GM12878 (cell line): Measurements from ENCODE around the gene SEPTIN6. TPM values are rescaled to one million over a fixed set of nuclear protein-coding genes. Genes with fewer than 3 reads are reported as not detected.

ENCODE experiments used
- ATAC-seq: fragments of 200-7000 bp; cut with Tn5 transposase; 3 replicates; pipeline ENCODE4 v1.9.1; 2020; ENCODE audit warnings: mild to moderate bottlenecking, moderate library complexity
- BruUV-seq: library from RNA; stranded (reverse); fragments of 400-500 nt; replicated peaks from 2 replicates; lab custom pipeline; 2021; lab: Mats Ljungman, UMichigan
- CTCF ChIA-PET: fragments of 300-600 bp; sonication (Branson Sonifier 250); formaldehyde crosslinking; extraction: SDS; loops from one replicate; lab custom pipeline; 2021; ENCODE audit warnings: inconsistent platforms; lab: Yijun Ruan, JAX
- POLR2A ChIA-PET: fragments of 350-600 bp; formaldehyde crosslinking; extraction: SDS; loops from one replicate; lab custom pipeline; 2021; ENCODE audit warnings: inconsistent platforms; lab: Charles Lee
- RAD21 ChIA-PET: fragments of 300-600 bp; sonication (Branson Sonifier 250); formaldehyde crosslinking; loops from one replicate; lab custom pipeline; 2023; ENCODE audit warnings: antibody characterized with exemption; ENCODE audit not compliant: unreplicated experiment; lab: Charles Lee
- SMC1A ChIA-PET: fragments of 300-600 bp; sonication (Branson Sonifier 250); formaldehyde crosslinking; loops from one replicate; lab custom pipeline; 2023; ENCODE audit not compliant: unreplicated experiment, uncharacterized antibody; lab: Charles Lee
- DNase-seq: peaks from one replicate; pipeline ENCODE4 v3.0.0-alpha.2; 2011; ENCODE audit warnings: low read depth, low spot score
- FAIRE-seq: peaks from 3 replicates; lab custom pipeline; 2011; peaks lifted over from hg19 to GRCh38; lab: Jason Lieb, UNC
- H2AFZ ChIP-seq: 2 replicates; pipeline ENCODE4 v1.6.0; 2011; ENCODE audit warnings: low read depth, low read length, control low read depth; ENCODE audit not compliant: control insufficient read depth
- H3K27ac ChIP-seq: 2 replicates; pipeline ENCODE4 v1.5.1; 2011; ENCODE audit warnings: control low read depth; ENCODE audit not compliant: control insufficient read depth, insufficient read depth
- H3K27me3 ChIP-seq, 2 experiments: replicated peaks in 1 of 2; 2 replicates each; pipeline versions ENCODE4 v1.6.0 to v1.6.1; 2011; ENCODE audit warnings: low read length in 1 of 2; ENCODE audit not compliant: control insufficient read depth in 2 of 2, insufficient read depth in 2 of 2
- H3K36me3 ChIP-seq, 2 experiments: 2 replicates each; pipeline ENCODE4 v1.5.1; 2011; ENCODE audit warnings: low read length in 1 of 2; ENCODE audit not compliant: control insufficient read depth in 2 of 2, insufficient read depth in 2 of 2
- H3K4me1 ChIP-seq: 2 replicates; pipeline ENCODE4 v1.6.1; 2011; ENCODE audit warnings: mild to moderate bottlenecking, low read length, moderate library complexity, mixed read lengths; ENCODE audit not compliant: control insufficient read depth, insufficient read depth
- H3K4me2 ChIP-seq: 2 replicates; pipeline ENCODE4 v1.6.0; 2011; ENCODE audit warnings: control low read depth; ENCODE audit not compliant: control insufficient read depth, insufficient read depth
- H3K4me3 ChIP-seq: fragments of 200-600 bp; sonication (generic); 2 replicates; pipeline ENCODE4 v1.5.1; 2016
- H3K79me2 ChIP-seq: 2 replicates; pipeline ENCODE4 v1.6.0; 2011; ENCODE audit warnings: low read length; ENCODE audit not compliant: control insufficient read depth, insufficient read depth
- H3K9ac ChIP-seq: 2 replicates; pipeline ENCODE4 v1.8.0; 2011; ENCODE audit warnings: low read length, control low read depth, mixed read lengths; ENCODE audit not compliant: control insufficient read depth, insufficient read depth
- H3K9me3 ChIP-seq: replicated peaks from 3 replicates; pipeline ENCODE4 v1.5.1; 2011; ENCODE audit warnings: mild to moderate bottlenecking, low read length; ENCODE audit not compliant: control insufficient read depth, insufficient read depth
- H4K20me1 ChIP-seq: 2 replicates; pipeline ENCODE4 v1.6.0; 2011; ENCODE audit not compliant: control insufficient read depth, insufficient read depth
- CHD1 ChIP-seq: IDR thresholded peaks from 2 replicates; pipeline ENCODE4 v1.6.1; 2012; ENCODE audit warnings: low read depth, low read length, improper control_type of control experiment
- FOXM1 ChIP-seq: IDR thresholded peaks from 2 replicates; pipeline ENCODE4 v1.6.1; 2012; ENCODE audit warnings: low read depth, mild to moderate bottlenecking, inconsistent platforms, low read length, moderate library complexity
- GABPA ChIP-seq: IDR thresholded peaks from 2 replicates; pipeline ENCODE4 v1.6.1; 2014; ENCODE audit warnings: antibody characterized with exemption, low read depth, mild to moderate bottlenecking, inconsistent platforms
- POLR2AphosphoS2 ChIP-seq: IDR thresholded peaks from 2 replicates; pipeline ENCODE4 v1.6.1; 2011; ENCODE audit warnings: low read depth, mild to moderate bottlenecking, low read length, improper control_type of control experiment, moderate library complexity
- RUNX3 ChIP-seq: IDR thresholded peaks from 2 replicates; pipeline ENCODE4 v1.6.1; 2012; ENCODE audit warnings: low read length, inconsistent platforms
- SMARCA5 ChIP-seq: fragments of 450-650 bp; IDR thresholded peaks from 2 replicates; pipeline ENCODE4 v1.6.1; 2017; ENCODE audit warnings: mild to moderate bottlenecking
- TCF7 ChIP-seq: IDR thresholded peaks from 2 replicates; pipeline ENCODE4 v1.6.1; 2014; ENCODE audit warnings: antibody characterized with exemption, borderline replicate concordance
- ZNF24 ChIP-seq: fragments of 450-650 bp; IDR thresholded peaks from 2 replicates; pipeline ENCODE4 v1.6.1; 2017; ENCODE audit warnings: antibody characterized with exemption, mild to moderate bottlenecking
- ZZZ3 ChIP-seq: IDR thresholded peaks from 2 replicates; pipeline ENCODE4 v1.6.1; 2011; ENCODE audit warnings: low read depth; ENCODE audit not compliant: control insufficient read depth, insufficient read length
- WGBS: methylation state at CpG from one replicate; pipeline ENCODE4 v1.1.6; 2016; ENCODE audit warnings: low lambda C conversion rate; ENCODE audit not compliant: insufficient replicate concordance, insufficient coverage; ENCODE audit errors: missing lambda C conversion rate; 5-methylcytosine and 5-hydroxymethylcytosine counted together
- in situ Hi-C: fragments of 300-500 bp; cut with MboI; formaldehyde crosslinking; loops from 9 replicates; pipeline ENCODE4 v1.14.3; 2018; ENCODE audit warnings: mixed read lengths
- intact Hi-C: fragments of 100-400 bp; cut with micrococcal nuclease; formaldehyde crosslinking; loops from one replicate; pipeline ENCODE4 v1.14.2; 2022; ENCODE audit not compliant: unreplicated experiment
- microRNA counts: library from miRNA; unstranded; fragments of <30 nt; microRNA quantifications from one replicate; lab custom pipeline; 2016
- microRNA-seq: library from miRNA; unstranded; fragments of <30 nt; microRNA quantifications from one replicate; pipeline ENCODE4, GENCODE V29; 2018
- polyA plus RNA-seq, 11 experiments: library from polyadenylated mRNA; depleted of rRNA in 4 of 11; unstranded in 6 of 11; stranded (reverse) in 5 of 11; fragments of >200 nt; fragmentation: Nextera tagmentation in 4 of 11; fragmentation: Illumina TruSeq in 1 of 11; extraction: Ambion mirVana in 4 of 11; extraction: Trizol in 1 of 11; gene quantifications; 1 replicate in 1 of 11; 2 replicates in 10 of 11; pipeline versions ENCODE4 v1.2.1 to v1.2.3, GENCODE V29; 2011 to 2016; ENCODE audit warnings: inconsistent platforms in 2 of 11, missing spikeins in 2 of 11, low read depth in 1 of 11
- small RNA-seq: library from RNA; depleted of rRNA; stranded (forward); fragments of <200 nt; gene quantifications from one replicate; pipeline ENCODE3, GENCODE V24; 2014
- total RNA-seq, 4 experiments: library from RNA; depleted of rRNA in 3 of 4; stranded (reverse); fragments of >200 nt in 3 of 4; fragmentation: Illumina TruSeq in 1 of 4; extraction: Trizol in 1 of 4; gene quantifications; 2 replicates each; pipeline versions ENCODE4 v1.2.1 to v1.2.3, GENCODE V29; 2013 to 2021

Gene SEPTIN6
- total and polyA plus RNA-seq, 10 of the 15 experiments (the other 5 are each of a cell fraction or from before 2014, with no cell fraction given) = 37.2 to 353 (median 154) TPM

- CTCF ChIA-PET = interaction anchor here (1.3 kb wide), 1 partner anchor 86 kb away, joined by 5 read pairs; no protein-coding TSS in a partner anchor
- 80% methylated on average over 8 of the region's 8 CpGs for WGBS
- Histone ChIP-seq H3K36me3 (peaks cover 8 to 11% of the 10 kb centered on the region in 2 experiments), H3K9me3 (no peaks in the 10 kb centered on the region), H4K20me1 (no peaks in the 10 kb centered on the region), H3K79me2 (peaks cover 10% of the 10 kb centered on the region), H3K4me3 (no peak overlapping the region), H3K9ac (no peak overlapping the region), H3K4me1 (peaks cover 51% of the 10 kb centered on the region), H3K27ac (no peak overlapping the region), H2AFZ (no peak overlapping the region), H3K4me2 (no peak overlapping the region), H3K27me3 (no peaks in the 10 kb centered on the region)
- FAIRE-seq (no peak), ATAC-seq (no peak), DNase-seq (no peak)
- intact Hi-C loops (no loop called here), in situ Hi-C loops (no loop called here)
- SMC1A ChIA-PET = interaction anchor here (0.8 to 1.7 kb wide), 4 partner anchors 24 to 162 kb away, joined by 3 to 7 read pairs (median 3); no protein-coding TSS in a partner anchor
- no TSS peak for BruUV-seq
- TF ChIP-seq CHD1 (no peak), TCF7 (no peak), FOXM1 (no peak), SMARCA5 (no peak), ZNF24 (no peak), GABPA (no peak), RUNX3 (no peak), POLR2AphosphoS2 (no peak), ZZZ3 (no peak)
- RAD21 ChIA-PET = interaction anchor here (0.6 to 0.8 kb wide), 3 partner anchors 10 to 24 kb away, joined by 3 to 4 read pairs (median 3); no protein-coding TSS in a partner anchor
- POLR2A ChIA-PET = interaction anchor here (1.2 kb wide), 1 partner anchor 24 kb away, joined by 4 read pairs; no protein-coding TSS in a partner anchor
Observed at GRCh38 chrX:119643696-119644095, 49.3 kb downstream of the SEPTIN6 start.

MicroRNAs within 50 kb of the gene (microRNA counts, 767-probe panel; counts per million panel counts)
- microRNA hsa-miR-766-3p (lab: Ali Mortazavi, UCI) = 2,470 counts per million, percentile 84 among the panel's probes with 10 or more counts

Small RNAs within 50 kb of the gene (microRNA-seq; reads per million reads assigned to microRNA genes)
- 268 reads per million, percentile 81 among the genes with 10 or more reads in this experiment for gene MIR766

Small RNAs within 50 kb of the gene (small RNA-seq; reads per million reads assigned to genes)
- 31.6 reads per million, percentile 98 among the genes with 10 or more reads in this experiment for gene MIR766

Other genes starting within 250 kb of the SEPTIN6 start
Only the 7 nearest of the 10 such genes appear.
- gene STEEP1, start 127.8 kb downstream of the SEPTIN6 start, total RNA-seq (2014; rRNA removed) = 39.2 and 46.4 TPM in 2 replicates
- 51.8 and 53.8 TPM in 2 replicates for gene STEEP1, start 127.8 kb downstream of the SEPTIN6 start, total RNA-seq (2014; rRNA removed; fragmentation: Illumina TruSeq; extraction: Trizol)
- gene STEEP1, start 127.8 kb downstream of the SEPTIN6 start, total RNA-seq (2021) = 24.7 and 24.8 TPM in 2 replicates
- 27.2 and 33.6 TPM in 2 replicates for gene STEEP1, start 127.8 kb downstream of the SEPTIN6 start, polyA plus RNA-seq (2011; rRNA removed)
- 41.1 and 50.1 TPM in 2 replicates for gene STEEP1, start 127.8 kb downstream of the SEPTIN6 start, polyA plus RNA-seq (2014; fragmentation: Illumina TruSeq; extraction: Trizol)
- gene STEEP1, start 127.8 kb downstream of the SEPTIN6 start, polyA plus RNA-seq (2014; fragmentation: Nextera tagmentation; extraction: Ambion mirVana) = 10 to 100 TPM; 15.1 to 17.8 TPM
- gene STEEP1, start 127.8 kb downstream of the SEPTIN6 start, polyA plus RNA-seq (2014; rRNA removed) = 30.1 and 30.8 TPM in 2 replicates
- 10 to 100 TPM; 18.5 to 21.7 TPM for gene STEEP1, start 127.8 kb downstream of the SEPTIN6 start, polyA plus RNA-seq (2016; fragmentation: Nextera tagmentation; extraction: Ambion mirVana)
- 21.9 and 23.4 TPM in 2 replicates for gene UBE2A, start 118.6 kb downstream of the SEPTIN6 start, total RNA-seq (2014; rRNA removed)
- gene UBE2A, start 118.6 kb downstream of the SEPTIN6 start, total RNA-seq (2014; rRNA removed; fragmentation: Illumina TruSeq; extraction: Trizol) = 42.8 and 43.5 TPM in 2 replicates
- 45.8 and 46.9 TPM in 2 replicates for gene UBE2A, start 118.6 kb downstream of the SEPTIN6 start, total RNA-seq (2021)
- 49.8 and 66.3 TPM in 2 replicates for gene UBE2A, start 118.6 kb downstream of the SEPTIN6 start, polyA plus RNA-seq (2011; rRNA removed)
- gene UBE2A, start 118.6 kb downstream of the SEPTIN6 start, polyA plus RNA-seq (2014; fragmentation: Illumina TruSeq; extraction: Trizol) = 91.1 and 120 TPM in 2 replicates
- 10 to 100 TPM; 20.8 to 37.1 TPM for gene UBE2A, start 118.6 kb downstream of the SEPTIN6 start, polyA plus RNA-seq (2014; fragmentation: Nextera tagmentation; extraction: Ambion mirVana)
- 90.8 and 97.2 TPM in 2 replicates for gene UBE2A, start 118.6 kb downstream of the SEPTIN6 start, polyA plus RNA-seq (2014; rRNA removed)
- 100 to 1,000 TPM; 115 to 121 TPM for gene UBE2A, start 118.6 kb downstream of the SEPTIN6 start, polyA plus RNA-seq (2016; fragmentation: Nextera tagmentation; extraction: Ambion mirVana)
- 8.1 and 8.5 TPM in 2 replicates for gene NKRF, start 86.7 kb downstream of the SEPTIN6 start, total RNA-seq (2014; rRNA removed)
- gene NKRF, start 86.7 kb downstream of the SEPTIN6 start, total RNA-seq (2014; rRNA removed; fragmentation: Illumina TruSeq; extraction: Trizol) = 15.7 and 16.6 TPM in 2 replicates
- gene NKRF, start 86.7 kb downstream of the SEPTIN6 start, total RNA-seq (2021) = 20.1 and 21.5 TPM in 2 replicates
- 14.4 and 19.6 TPM in 2 replicates for gene NKRF, start 86.7 kb downstream of the SEPTIN6 start, polyA plus RNA-seq (2011; rRNA removed)
- gene NKRF, start 86.7 kb downstream of the SEPTIN6 start, polyA plus RNA-seq (2014; fragmentation: Illumina TruSeq; extraction: Trizol) = 20.3 and 25.3 TPM in 2 replicates
- gene NKRF, start 86.7 kb downstream of the SEPTIN6 start, polyA plus RNA-seq (2014; fragmentation: Nextera tagmentation; extraction: Ambion mirVana) = 1 to 10 TPM; 6.2 to 9.5 TPM
- gene NKRF, start 86.7 kb downstream of the SEPTIN6 start, polyA plus RNA-seq (2014; rRNA removed) = 9.9 and 10.7 TPM in 2 replicates
- gene NKRF, start 86.7 kb downstream of the SEPTIN6 start, polyA plus RNA-seq (2016; fragmentation: Nextera tagmentation; extraction: Ambion mirVana) = 1 to 10 TPM; 8.4 to 9.0 TPM
- gene SOWAHD, start 65.4 kb upstream of the SEPTIN6 start, total RNA-seq (2014; rRNA removed) = 5.4 and 5.6 TPM in 2 replicates
- gene SOWAHD, start 65.4 kb upstream of the SEPTIN6 start, total RNA-seq (2014; rRNA removed; fragmentation: Illumina TruSeq; extraction: Trizol) = 1.5 and 1.6 TPM in 2 replicates
- 7.4 and 7.8 TPM in 2 replicates for gene SOWAHD, start 65.4 kb upstream of the SEPTIN6 start, total RNA-seq (2021)
- gene SOWAHD, start 65.4 kb upstream of the SEPTIN6 start, polyA plus RNA-seq (2011; rRNA removed) = 1.3 and 2.2 TPM in 2 replicates
- gene SOWAHD, start 65.4 kb upstream of the SEPTIN6 start, polyA plus RNA-seq (2014; fragmentation: Illumina TruSeq; extraction: Trizol) = 0.41 and 1.4 TPM in 2 replicates
- under 1 TPM; 0.27 to 0.69 TPM for gene SOWAHD, start 65.4 kb upstream of the SEPTIN6 start, polyA plus RNA-seq (2014; fragmentation: Nextera tagmentation; extraction: Ambion mirVana)
- 5.7 and 6.1 TPM in 2 replicates for gene SOWAHD, start 65.4 kb upstream of the SEPTIN6 start, polyA plus RNA-seq (2014; rRNA removed)
- gene SOWAHD, start 65.4 kb upstream of the SEPTIN6 start, polyA plus RNA-seq (2016; fragmentation: Nextera tagmentation; extraction: Ambion mirVana) = 1 to 10 TPM; 2.9 to 3.7 TPM
- gene RPL39, start 98.5 kb upstream of the SEPTIN6 start, total RNA-seq (2014; rRNA removed) = 1,792 and 2,082 TPM in 2 replicates
- gene RPL39, start 98.5 kb upstream of the SEPTIN6 start, total RNA-seq (2014; rRNA removed; fragmentation: Illumina TruSeq; extraction: Trizol) = 3,753 and 4,112 TPM in 2 replicates
- 2,274 and 2,439 TPM in 2 replicates for gene RPL39, start 98.5 kb upstream of the SEPTIN6 start, total RNA-seq (2021)
- gene RPL39, start 98.5 kb upstream of the SEPTIN6 start, polyA plus RNA-seq (2011; rRNA removed) = 4,235 and 5,931 TPM in 2 replicates
- gene RPL39, start 98.5 kb upstream of the SEPTIN6 start, polyA plus RNA-seq (2014; fragmentation: Illumina TruSeq; extraction: Trizol) = 6,541 and 7,422 TPM in 2 replicates
- gene RPL39, start 98.5 kb upstream of the SEPTIN6 start, polyA plus RNA-seq (2014; fragmentation: Nextera tagmentation; extraction: Ambion mirVana) = 1,000 to 10,000 TPM; 4,146 to 5,350 TPM
- gene RPL39, start 98.5 kb upstream of the SEPTIN6 start, polyA plus RNA-seq (2014; rRNA removed) = 2,881 and 3,581 TPM in 2 replicates
- gene RPL39, start 98.5 kb upstream of the SEPTIN6 start, polyA plus RNA-seq (2016; fragmentation: Nextera tagmentation; extraction: Ambion mirVana) = 1,000 to 10,000 TPM; 1,812 to 1,889 TPM
- gene UPF3B, start 159.8 kb upstream of the SEPTIN6 start, total RNA-seq (2014; rRNA removed) = 5.7 and 7.2 TPM in 2 replicates
- gene UPF3B, start 159.8 kb upstream of the SEPTIN6 start, total RNA-seq (2014; rRNA removed; fragmentation: Illumina TruSeq; extraction: Trizol) = 15.0 and 16.5 TPM in 2 replicates
- 12.3 and 14.4 TPM in 2 replicates for gene UPF3B, start 159.8 kb upstream of the SEPTIN6 start, total RNA-seq (2021)
- 24.8 and 38.7 TPM in 2 replicates for gene UPF3B, start 159.8 kb upstream of the SEPTIN6 start, polyA plus RNA-seq (2011; rRNA removed)
- gene UPF3B, start 159.8 kb upstream of the SEPTIN6 start, polyA plus RNA-seq (2014; fragmentation: Illumina TruSeq; extraction: Trizol) = 35.3 and 44.1 TPM in 2 replicates
- gene UPF3B, start 159.8 kb upstream of the SEPTIN6 start, polyA plus RNA-seq (2014; fragmentation: Nextera tagmentation; extraction: Ambion mirVana) = 10 to 100 TPM; 24.6 to 27.0 TPM
- 14.6 and 17.4 TPM in 2 replicates for gene UPF3B, start 159.8 kb upstream of the SEPTIN6 start, polyA plus RNA-seq (2014; rRNA removed)
- 10 to 100 TPM; 22.1 to 22.2 TPM for gene UPF3B, start 159.8 kb upstream of the SEPTIN6 start, polyA plus RNA-seq (2016; fragmentation: Nextera tagmentation; extraction: Ambion mirVana)
- gene RNF113A, start 178.6 kb upstream of the SEPTIN6 start, total RNA-seq (2014; rRNA removed) = 20.6 and 22.3 TPM in 2 replicates
- 19.8 and 22.5 TPM in 2 replicates for gene RNF113A, start 178.6 kb upstream of the SEPTIN6 start, total RNA-seq (2014; rRNA removed; fragmentation: Illumina TruSeq; extraction: Trizol)
- 21.9 and 22.0 TPM in 2 replicates for gene RNF113A, start 178.6 kb upstream of the SEPTIN6 start, total RNA-seq (2021)
- 24.9 and 30.5 TPM in 2 replicates for gene RNF113A, start 178.6 kb upstream of the SEPTIN6 start, polyA plus RNA-seq (2011; rRNA removed)
- 15.1 and 23.6 TPM in 2 replicates for gene RNF113A, start 178.6 kb upstream of the SEPTIN6 start, polyA plus RNA-seq (2014; fragmentation: Illumina TruSeq; extraction: Trizol)
- gene RNF113A, start 178.6 kb upstream of the SEPTIN6 start, polyA plus RNA-seq (2014; fragmentation: Nextera tagmentation; extraction: Ambion mirVana) = 10 to 100 TPM; 22.7 to 23.1 TPM
- 25.5 and 26.8 TPM in 2 replicates for gene RNF113A, start 178.6 kb upstream of the SEPTIN6 start, polyA plus RNA-seq (2014; rRNA removed)
- 10 to 100 TPM; 32.2 to 33.1 TPM for gene RNF113A, start 178.6 kb upstream of the SEPTIN6 start, polyA plus RNA-seq (2016; fragmentation: Nextera tagmentation; extraction: Ambion mirVana)